MG63 (cell line): ENCODE data around the gene ATAD3A. TPM values are rescaled to one million over a fixed set of nuclear protein-coding genes. Genes with fewer than 3 reads are reported as not detected.
"Not testable (repeated sequence)": the region's sequence is repeated elsewhere in the genome, so short reads cannot be mapped to it uniquely, and the experiment has no call there.

Experiments used
- DNase-seq: peaks from one replicate; pipeline ENCODE4 v3.0.0-alpha.2; 2020
- H3K27me3 ChIP-seq: fragments of 250-450 bp; sonication (Bioruptor Pico); 2 replicates; pipeline ENCODE4 v1.5.1; 2020; ENCODE audit warnings: mild to moderate bottlenecking, moderate library complexity
- H3K36me3 ChIP-seq: fragments of 250-450 bp; sonication (Bioruptor Pico); 2 replicates; pipeline ENCODE4 v1.5.1; 2020; ENCODE audit warnings: mild to moderate bottlenecking, moderate library complexity
- H3K4me3 ChIP-seq: fragments of 250-450 bp; sonication (Bioruptor Pico); 2 replicates; pipeline ENCODE4 v1.5.1; 2020; ENCODE audit warnings: mild to moderate bottlenecking, moderate library complexity
- H3K9me3 ChIP-seq: fragments of 250-450 bp; sonication (Bioruptor Pico); 2 replicates; pipeline ENCODE4 v1.5.1; 2020; ENCODE audit warnings: mild to moderate bottlenecking, moderate library complexity
- total RNA-seq: library from RNA; depleted of rRNA; stranded (reverse); fragments of >200 nt; shearing (Covaris generic); gene quantifications from 2 replicates; pipeline ENCODE4 v1.2.3, GENCODE V29; 2014; ENCODE audit warnings: low replicate concordance; rRNA removed

ATAD3A gene
- total RNA-seq = 66.9 and 74.6 TPM in 2 replicates

DNA sequence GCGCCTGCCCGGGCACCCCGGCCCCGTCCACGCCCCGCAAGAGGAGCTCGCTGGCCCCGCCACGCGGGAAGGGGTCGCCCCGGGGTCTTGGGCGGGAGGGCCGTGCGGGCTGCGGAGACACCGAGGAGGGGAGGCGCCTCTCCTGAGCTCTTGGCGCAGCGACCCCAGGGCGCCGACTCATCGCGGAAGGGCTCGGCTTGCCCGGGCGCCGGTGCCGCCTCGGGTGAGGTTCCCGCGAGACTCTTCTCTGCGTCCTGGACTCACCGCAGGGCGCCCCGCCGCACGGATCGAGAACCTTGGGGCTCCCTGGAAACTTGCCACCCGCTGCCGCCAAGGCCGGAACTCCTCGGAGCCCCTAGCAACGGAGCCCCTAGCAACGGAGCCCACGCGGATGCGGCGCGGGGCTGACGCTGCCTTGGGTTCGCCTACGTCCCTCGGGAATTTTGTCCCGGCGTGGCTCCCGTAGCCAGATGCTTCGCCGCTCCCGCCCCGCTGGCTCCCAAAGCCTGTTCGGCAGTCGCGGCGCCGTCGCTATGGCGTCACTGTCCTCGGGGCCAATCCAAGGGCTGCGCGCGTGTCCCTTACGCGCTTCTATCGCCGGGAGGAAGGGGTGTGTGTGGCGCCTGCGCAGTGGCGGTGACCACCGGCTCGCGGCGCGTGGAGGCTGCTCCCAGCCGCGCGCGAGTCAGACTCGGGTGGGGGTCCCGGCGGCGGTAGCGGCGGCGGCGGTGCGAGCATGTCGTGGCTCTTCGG, at the start of gene ATAD3A:
TSS of gene ATAD3A (plus strand) at position 630 of the 753 bp plus-strand sequence. CDS start at position 737, 107 bp downstream.
- no peaks in the 10 kb centered on the region for H3K27me3 ChIP-seq
- no peaks in the 10 kb centered on the region for H3K9me3 ChIP-seq
- peak; percentile 98 for DNase-seq

DNA sequence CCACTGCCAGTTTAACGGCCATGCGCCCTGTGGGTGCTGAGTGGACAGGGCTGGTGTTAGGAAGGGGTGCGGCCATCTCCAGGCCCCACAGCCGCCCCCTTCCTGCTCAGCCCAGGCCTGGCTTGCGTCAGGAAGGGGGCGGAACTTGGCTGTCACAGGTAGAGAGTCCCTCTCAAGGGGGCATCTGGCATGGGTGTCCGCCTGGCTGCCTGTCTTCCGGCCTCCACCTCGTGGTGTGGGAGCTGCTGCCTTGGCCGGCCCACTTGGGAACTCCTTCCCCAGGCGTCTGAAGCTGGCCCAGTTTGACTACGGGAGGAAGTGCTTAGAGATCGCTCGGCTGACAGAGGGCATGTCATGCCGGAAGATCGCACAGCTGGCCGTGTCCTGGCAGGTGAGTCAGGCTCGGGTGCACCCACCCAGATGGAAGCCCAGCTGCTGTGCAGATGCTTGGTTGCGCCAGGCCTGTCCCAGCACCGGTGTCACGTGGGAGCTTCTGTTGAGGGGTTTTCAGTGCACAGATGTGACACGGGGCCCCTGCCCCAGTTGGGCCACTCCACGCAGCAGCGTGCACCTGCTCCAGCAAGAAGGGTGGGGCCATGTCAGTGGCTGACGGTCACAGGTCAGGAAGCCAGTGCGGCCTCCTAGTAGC, 49.5 kb upstream of the ATAD3A start:
- no peaks in the 10 kb centered on the region for H3K36me3 ChIP-seq
- H3K9me3 ChIP-seq = no peaks in the 10 kb centered on the region
- no peak overlapping the region for H3K4me3 ChIP-seq
- no peaks in the 10 kb centered on the region for H3K27me3 ChIP-seq
- no peak for DNase-seq

More for the DNA sequence above, at the start of gene ATAD3A:
- peaks cover 19% of the 10 kb centered on the region for H3K36me3 ChIP-seq
- peak within 1 kb of the TSS; percentile 92 for H3K4me3 ChIP-seq

DNA sequence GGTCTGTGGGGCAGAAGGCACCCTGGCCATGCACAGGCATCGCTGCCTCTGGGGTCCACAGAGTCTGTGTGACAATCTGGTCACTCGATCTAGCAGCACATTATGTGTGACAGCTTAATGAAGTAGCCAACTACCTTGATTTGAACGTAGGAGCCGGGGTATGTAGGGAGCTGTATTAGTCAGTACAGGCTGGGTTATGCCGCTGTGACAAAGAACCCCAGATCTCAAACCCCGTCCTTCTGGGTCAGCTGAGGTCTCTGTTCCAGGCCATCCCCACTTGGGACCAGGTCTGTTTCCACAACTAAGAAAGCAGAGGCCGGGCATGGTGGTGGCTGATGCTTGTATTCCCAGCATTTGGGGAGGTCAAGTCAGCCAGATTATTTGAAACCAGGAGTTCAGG, 48.6 kb upstream of the ATAD3A start:
- Histone ChIP-seq H3K9me3 (no peaks in the 10 kb centered on the region), H3K4me3 (no peak overlapping the region), H3K27me3 (no peaks in the 10 kb centered on the region), H3K36me3 (no peaks in the 10 kb centered on the region)
- no peak for DNase-seq

DNA sequence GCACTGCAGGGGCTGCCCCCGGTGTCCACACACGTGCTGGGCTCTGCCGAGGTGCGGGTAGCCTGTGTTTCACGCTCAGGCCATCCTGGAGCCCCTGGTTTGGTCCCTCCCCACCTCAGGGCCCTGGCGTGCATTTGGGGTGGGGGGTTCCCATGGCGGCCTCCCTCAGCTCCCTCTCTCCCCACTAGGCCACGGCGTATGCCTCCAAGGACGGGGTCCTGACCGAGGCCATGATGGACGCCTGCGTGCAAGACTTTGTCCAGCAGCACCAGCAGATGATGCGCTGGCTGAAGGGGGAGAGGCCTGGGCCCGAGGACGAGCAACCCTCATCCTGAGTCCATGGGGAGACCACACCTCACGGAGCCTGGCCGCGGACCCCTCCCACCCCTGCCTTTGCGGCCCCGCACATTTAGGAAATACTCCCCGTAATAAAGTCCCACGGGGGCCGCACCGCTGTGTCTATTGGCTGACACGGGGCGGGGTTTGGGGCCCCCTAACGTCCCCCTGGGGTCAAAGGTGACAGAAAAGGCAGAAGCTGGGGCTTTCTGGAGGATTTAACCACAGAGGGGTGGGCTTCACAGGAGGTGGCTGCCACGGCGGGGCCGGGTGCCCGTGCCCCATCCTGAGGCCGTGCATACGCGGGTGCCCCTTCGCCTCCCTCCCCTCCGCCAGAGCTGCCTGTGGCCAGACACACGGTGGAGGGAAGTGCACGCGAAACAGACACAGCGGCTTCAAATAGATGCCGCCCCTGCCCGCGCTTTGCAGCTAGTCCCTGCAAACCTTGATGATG, 43.6 kb upstream of the ATAD3A start:
- H3K4me3 ChIP-seq, H3K27me3 ChIP-seq, DNase-seq, H3K36me3 ChIP-seq, H3K9me3 ChIP-seq: not testable (repeated sequence)

DNA sequence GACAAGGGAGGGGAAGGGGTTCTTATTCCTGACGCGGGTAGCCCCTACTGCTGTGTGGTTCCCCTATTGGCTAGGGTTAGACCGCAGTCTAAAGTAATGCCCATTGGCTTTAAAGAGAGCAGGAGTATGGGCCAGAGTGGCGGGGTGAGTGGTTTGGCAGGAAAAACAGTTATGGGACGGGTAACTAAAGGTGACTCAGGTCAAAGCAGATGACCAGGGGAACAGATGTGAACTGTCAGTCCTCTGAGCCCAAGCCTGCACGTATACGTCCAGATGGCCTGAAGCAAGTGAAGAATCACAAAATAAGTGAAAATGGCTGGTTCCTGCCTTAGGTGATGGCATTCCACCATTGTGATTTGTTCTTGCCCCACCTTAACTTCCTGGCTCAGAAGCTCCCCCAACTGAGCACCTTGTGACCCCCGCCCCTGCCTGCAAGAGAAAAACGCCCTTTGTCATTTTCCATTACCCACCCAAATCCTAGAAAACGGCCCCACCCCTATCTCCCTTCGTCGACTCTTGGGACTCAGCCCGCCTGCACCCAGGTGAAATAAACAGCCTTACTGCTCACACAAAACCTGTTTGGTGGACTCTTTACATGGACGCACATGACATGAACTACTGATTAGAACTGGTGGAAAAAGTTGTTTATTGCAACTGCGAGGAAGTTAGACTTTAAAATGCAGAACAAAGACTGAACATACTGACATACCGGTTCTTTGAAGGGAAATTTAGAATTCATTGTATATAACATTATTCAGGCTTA, 41.2 kb upstream of the ATAD3A start:
- Histone ChIP-seq H3K36me3 (peaks cover 9% of the 10 kb centered on the region), H3K27me3 (no peaks in the 10 kb centered on the region), H3K4me3 (peak overlapping the region; percentile 79), H3K9me3 (no peaks in the 10 kb centered on the region)
- DNase-seq = peak; percentile 47

DNA sequence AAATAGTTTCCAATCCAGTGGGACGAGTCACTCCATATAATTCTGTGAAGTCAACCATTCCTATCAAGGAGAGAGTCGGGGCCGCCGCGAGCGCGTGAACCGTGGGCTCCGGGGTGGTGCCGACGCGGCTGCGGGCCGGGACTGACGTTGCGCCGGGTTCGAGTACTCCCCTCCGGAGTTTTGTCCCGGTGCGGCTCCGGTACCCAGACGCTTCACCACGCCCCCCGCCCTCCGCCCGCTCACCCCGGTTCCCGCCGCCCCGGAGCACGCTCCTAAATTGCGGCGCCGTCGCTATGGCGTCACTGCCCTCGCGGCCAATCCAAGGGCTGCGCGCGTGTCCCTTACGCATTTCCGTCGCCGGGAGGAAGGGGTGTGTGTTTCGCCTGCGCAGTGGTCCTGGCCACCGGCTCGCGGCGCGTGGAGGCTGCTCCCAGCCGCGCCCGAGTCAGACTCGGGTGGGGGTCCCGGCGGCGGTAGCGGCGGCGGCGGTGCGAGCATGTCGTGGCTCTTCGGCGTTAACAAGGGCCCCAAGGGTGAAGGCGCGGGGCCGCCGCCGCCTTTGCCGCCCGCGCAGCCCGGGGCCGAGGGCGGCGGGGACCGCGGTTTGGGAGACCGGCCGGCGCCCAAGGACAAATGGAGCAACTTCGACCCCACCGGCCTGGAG, 40.4 kb upstream of the ATAD3A start, which contains the start of gene ATAD3B:
TSS of gene ATAD3B (plus strand) at position 377 of the 664 bp plus-strand sequence. CDS start at position 497, 120 bp downstream.
- DNase-seq = peak; percentile 95
- H3K9me3 ChIP-seq = no peaks in the 10 kb centered on the region
- H3K36me3 ChIP-seq = peaks cover 10% of the 10 kb centered on the region
- H3K4me3 ChIP-seq = peak within 1 kb of the TSS; percentile 84
- no peaks in the 10 kb centered on the region for H3K27me3 ChIP-seq

DNA sequence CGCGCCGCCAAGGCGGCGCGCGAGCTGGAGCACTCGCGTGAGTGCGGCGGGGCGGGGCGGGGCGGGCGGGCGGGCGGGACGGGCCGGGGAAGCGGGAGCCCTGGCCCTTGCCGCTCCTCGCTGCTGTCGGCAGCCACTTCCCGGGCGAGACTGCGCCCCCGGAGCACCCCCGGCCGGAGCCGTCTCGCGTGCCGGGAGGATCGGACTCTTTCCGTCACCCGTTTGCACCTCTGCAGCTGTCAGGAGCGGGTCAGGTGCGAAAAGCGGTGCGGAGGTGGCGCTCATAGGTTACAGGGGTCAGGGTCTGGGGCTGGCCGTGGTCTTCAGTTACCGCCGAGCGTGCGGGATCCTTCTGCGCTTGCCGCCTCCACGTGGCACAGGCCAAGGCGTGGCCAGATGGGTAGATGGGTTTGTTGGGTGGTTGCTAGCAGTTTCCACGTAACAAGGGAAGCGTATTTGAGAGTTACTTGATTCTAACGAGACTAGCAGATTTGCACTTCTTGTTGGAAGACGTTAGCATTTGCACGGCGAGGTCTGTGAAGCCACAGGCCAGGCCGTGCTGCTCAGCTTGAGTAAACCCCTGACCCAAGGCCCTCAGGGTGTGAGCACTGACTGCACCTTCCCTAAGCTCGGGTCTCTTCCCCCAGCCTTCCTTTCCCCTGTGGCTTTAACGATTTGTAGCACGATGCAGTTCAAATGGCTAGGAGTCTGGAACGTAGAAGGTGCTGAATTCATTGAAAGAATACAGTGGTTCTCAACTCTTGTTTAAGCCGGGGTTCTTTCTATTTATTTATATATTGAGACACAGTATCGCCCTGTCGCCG, 39.7 kb upstream of the ATAD3A start:
- peaks cover 18% of the 10 kb centered on the region for H3K36me3 ChIP-seq

DNA sequence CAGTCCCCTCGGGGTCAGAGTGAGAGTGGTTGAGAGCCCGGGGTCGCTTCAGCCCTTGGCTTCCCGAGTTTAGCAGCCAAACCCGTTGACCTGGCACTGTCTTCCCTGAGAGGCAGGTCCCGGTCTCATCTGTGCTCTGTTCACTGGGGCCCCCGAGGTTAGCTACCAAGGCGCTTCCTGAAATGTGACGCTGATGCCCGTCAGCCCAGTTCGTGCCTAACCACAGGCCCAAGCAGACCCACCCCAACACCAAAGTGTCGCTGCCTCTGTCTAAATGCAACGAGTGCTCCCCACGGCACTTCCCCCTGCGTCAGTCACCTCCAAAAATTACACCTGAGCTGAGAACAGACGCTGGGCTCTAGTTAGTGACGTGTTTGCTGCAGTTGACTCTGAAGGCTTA, 36.0 kb upstream of the ATAD3A start:
- H3K36me3 ChIP-seq = peaks cover 42% of the 10 kb centered on the region
- H3K9me3 ChIP-seq, H3K27me3 ChIP-seq, H3K4me3 ChIP-seq, DNase-seq: not testable (repeated sequence)

More for the DNA sequence above, 39.7 kb upstream of the ATAD3A start:
- peak overlapping the region; percentile 84 for H3K4me3 ChIP-seq
- not testable (repeated sequence) for H3K9me3 ChIP-seq, DNase-seq, H3K27me3 ChIP-seq

DNA sequence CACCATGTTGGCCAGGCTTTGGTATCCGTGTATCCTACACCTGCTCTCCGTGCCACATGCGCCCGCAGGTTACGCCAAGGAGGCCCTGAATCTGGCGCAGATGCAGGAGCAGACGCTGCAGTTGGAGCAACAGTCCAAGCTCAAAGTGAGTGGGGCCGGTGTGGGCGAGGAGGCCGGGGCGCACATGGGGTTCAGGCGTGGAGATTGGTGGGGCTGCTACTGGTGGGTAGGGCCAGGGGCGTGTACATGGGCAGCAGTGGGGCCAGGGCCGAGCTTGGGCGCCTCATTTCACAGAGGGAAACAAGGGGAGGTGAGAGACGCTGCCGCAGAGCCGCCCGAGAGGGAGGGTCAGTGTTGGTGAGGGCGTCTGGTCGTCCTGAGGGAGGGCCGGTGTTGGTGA, 34.8 kb upstream of the ATAD3A start:
- no peak for DNase-seq

DNA sequence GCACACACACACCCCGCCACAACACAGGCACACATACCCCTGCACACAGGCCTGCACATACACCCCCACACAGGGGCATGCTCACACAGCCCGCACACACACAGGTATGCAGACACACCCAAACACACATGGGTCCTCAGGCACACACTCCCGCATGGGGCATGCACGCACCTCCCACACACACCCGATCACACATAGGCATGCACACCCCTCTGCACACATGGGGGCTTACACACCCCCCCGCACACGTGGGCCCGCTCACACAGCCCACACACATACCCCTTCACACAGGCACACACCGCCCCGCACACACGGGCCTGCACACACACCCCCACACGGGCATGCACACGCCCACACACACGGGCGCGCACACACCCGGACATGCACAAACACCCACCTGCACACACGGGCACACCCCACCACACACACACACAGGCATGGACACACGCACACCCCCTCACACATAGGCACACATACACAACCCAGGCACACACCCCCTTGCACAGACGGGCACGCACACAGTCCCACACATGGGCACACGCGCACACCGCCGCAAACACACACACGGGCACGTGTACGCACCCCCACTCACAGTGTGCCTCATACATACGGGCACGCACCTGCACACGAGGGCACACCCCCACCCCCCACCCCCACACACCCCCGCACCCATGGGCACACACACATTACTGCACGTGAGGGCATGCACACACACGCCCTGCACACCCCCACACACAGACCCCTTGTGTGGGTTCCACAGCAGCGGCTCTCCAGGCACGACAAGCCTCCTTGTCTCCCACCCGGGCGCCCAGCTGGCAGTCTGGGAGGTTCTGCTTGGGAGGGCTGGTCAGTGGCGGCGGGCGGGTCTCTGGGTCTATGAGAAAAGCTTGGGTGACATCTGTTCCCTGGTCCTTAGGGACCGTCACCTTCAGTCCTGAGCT, 32.1 kb upstream of the ATAD3A start:
- Histone ChIP-seq H3K36me3 (peaks cover 58% of the 10 kb centered on the region), H3K9me3 (no peaks in the 10 kb centered on the region), H3K27me3 (no peaks in the 10 kb centered on the region), H3K4me3 (no peak overlapping the region)
- no peak for DNase-seq

More for the DNA sequence above, 34.8 kb upstream of the ATAD3A start:
- no peaks in the 10 kb centered on the region for H3K9me3 ChIP-seq
- H3K36me3 ChIP-seq = peaks cover 44% of the 10 kb centered on the region
- no peak overlapping the region for H3K4me3 ChIP-seq
- H3K27me3 ChIP-seq = no peaks in the 10 kb centered on the region

DNA sequence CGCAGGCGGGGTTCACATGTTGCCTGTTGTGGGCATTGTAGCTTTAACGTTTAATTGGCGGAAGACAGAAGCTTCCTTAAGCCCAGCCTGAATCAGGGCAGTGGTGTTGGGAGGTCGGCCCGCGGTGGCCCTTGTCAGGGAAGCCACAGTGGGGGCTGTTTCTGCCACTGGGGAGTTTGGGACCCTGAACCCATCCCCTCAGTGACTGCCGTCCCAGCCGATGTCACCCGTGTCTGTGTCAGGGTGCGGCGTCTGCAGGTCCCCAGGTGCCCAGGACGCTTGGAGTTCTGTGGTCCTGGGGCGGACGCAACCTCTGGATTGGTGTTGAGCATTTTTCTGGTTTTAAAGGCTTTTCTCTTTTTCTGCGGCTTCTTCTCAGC, 31.5 kb upstream of the ATAD3A start:
- H3K36me3 ChIP-seq = peaks cover 61% of the 10 kb centered on the region
- DNase-seq, H3K4me3 ChIP-seq, H3K27me3 ChIP-seq, H3K9me3 ChIP-seq: not testable (repeated sequence)

DNA sequence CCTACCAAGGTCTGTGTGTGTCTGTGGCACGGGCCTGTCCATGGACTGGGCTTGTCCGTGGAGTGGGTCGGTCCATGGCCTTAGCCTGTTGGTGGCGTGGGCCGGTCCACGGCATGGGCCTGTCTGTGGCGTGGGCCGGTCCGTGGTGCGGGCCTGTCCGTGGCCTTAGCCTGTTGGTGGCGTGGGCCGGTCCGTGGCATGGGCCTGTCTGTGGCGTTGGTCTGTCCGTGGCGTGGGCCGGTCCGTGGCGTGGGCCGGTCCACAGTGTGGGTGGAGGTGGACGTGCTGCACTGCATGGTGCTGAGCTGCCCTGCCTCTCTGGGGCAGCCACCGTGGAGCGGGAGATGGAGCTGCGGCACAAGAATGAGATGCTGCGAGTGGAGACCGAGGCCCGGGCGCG, 30.2 kb upstream of the ATAD3A start:
- H3K27me3 ChIP-seq, DNase-seq, H3K9me3 ChIP-seq, H3K4me3 ChIP-seq: not testable (repeated sequence)
- H3K36me3 ChIP-seq = peaks cover 63% of the 10 kb centered on the region

DNA sequence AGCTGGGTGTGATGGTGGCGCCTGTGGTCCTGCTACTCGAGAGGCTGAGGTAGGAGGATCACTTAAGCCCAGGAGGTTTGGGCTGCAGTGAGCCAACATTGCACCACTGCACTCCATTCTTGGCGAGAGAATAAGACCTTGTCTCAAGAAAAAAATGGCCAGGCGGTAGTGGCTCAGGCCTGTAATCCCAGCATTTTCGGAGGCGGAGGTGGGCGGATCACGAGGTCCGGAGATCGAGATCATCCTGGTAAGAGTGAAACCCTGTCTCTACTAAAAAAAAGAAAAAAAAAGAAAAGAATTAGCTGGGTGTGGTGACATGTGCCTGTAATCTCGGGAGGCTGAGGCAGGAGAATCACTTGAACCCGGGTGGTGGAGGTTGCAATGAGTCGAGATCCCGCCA, 29.1 kb upstream of the ATAD3A start:
- DNase-seq = no peak
- H3K36me3 ChIP-seq = peaks cover 60% of the 10 kb centered on the region
- H3K4me3 ChIP-seq = no peak overlapping the region
- no peaks in the 10 kb centered on the region for H3K27me3 ChIP-seq
- H3K9me3 ChIP-seq = no peaks in the 10 kb centered on the region

DNA sequence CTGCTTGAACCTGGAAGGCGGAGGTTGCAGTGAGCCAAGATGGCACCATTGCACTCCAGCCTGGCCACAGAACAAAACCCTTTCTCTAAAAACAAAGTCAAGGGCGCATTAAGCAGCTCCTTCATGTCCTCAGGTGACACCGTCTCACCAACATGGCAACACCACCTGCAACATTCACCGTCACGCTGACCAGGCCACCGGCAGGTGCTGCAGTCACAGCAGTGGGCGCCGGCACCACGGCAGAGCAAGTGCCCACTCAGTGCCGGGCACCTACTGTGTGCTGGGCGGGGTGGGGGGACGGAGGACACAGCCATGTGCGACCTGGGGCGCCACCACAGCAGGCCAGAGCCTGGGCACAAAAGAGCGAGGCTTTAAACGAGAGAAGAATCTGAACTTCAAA, 28.2 kb upstream of the ATAD3A start:
- H3K36me3 ChIP-seq = peaks cover 62% of the 10 kb centered on the region
- H3K9me3 ChIP-seq = no peaks in the 10 kb centered on the region
- no peak for DNase-seq
- H3K27me3 ChIP-seq = no peaks in the 10 kb centered on the region
- H3K4me3 ChIP-seq = no peak overlapping the region
